ENCODE measurements around the gene SYVN1.
A peak's percentile ranks its signal among the peaks of the same experiment; 100 is the strongest.
"Not testable (repeated sequence)": the region's sequence is repeated elsewhere in the genome, so short reads cannot be mapped to it uniquely, and the experiment has no call there.

SYVN1 gene

GRCh38 chr11:65134240-65134951 is at the start of gene SYVN1:
Gene SYVN1, minus strand, starts transcription at chr11:65134519. Its CDS starts 918 bp downstream, at chr11:65133601.
- peak; percentile 87 for DNase-seq

GRCh38 chr11:65183201-65183891 is 49.0 kb upstream of the SYVN1 start:
- DNase-seq: no peak

GRCh38 chr11:65182258-65183170 is 48.2 kb upstream of the SYVN1 start:
- peak; percentile 55 for DNase-seq

- peak; percentile 31 for DNase-seq
Measured at GRCh38 chr11:65181569-65182257, 47.4 kb upstream of the SYVN1 start, which contains the start of gene CAPN1. Gene CAPN1, plus strand, starts transcription at chr11:65181928. Its CDS starts 774 bp downstream, at chr11:65182702.

GRCh38 chr11:65180877-65181568 is 46.7 kb upstream of the SYVN1 start:
- no peak for DNase-seq

- DNase-seq: not testable (repeated sequence)
Measured at GRCh38 chr11:65174571-65175010, 40.3 kb upstream of the SYVN1 start.

- no peak for DNase-seq
Measured at GRCh38 chr11:65172600-65172999, 38.3 kb upstream of the SYVN1 start.

- no peak for DNase-seq
Measured at GRCh38 chr11:65170058-65170534, 35.8 kb upstream of the SYVN1 start, which contains the start of gene SPDYC. Gene SPDYC, plus strand, starts transcription at chr11:65170233. Its CDS starts 1,125 bp downstream, at chr11:65171358.

GRCh38 chr11:65169164-65169641 is 34.9 kb upstream of the SYVN1 start:
- DNase-seq: no peak

GRCh38 chr11:65167656-65168055 is 33.3 kb upstream of the SYVN1 start:
- no peak for DNase-seq

GRCh38 chr11:65166893-65167292 is 32.6 kb upstream of the SYVN1 start:
- DNase-seq: no peak

- DNase-seq: no peak
Measured at GRCh38 chr11:65165410-65166317, 31.3 kb upstream of the SYVN1 start.

- DNase-seq: no peak
Measured at GRCh38 chr11:65163684-65164083, 29.4 kb upstream of the SYVN1 start.

GRCh38 chr11:65160643-65161042 is 26.3 kb upstream of the SYVN1 start:
- DNase-seq: no peak

GRCh38 chr11:65159012-65159411 is 24.7 kb upstream of the SYVN1 start:
- DNase-seq: no peak

- DNase-seq: no peak
Measured at GRCh38 chr11:65157336-65157735, 23.0 kb upstream of the SYVN1 start.

- DNase-seq: no peak
Measured at GRCh38 chr11:65156926-65157325, 22.6 kb upstream of the SYVN1 start.

GRCh38 chr11:65156256-65156655 is 21.9 kb upstream of the SYVN1 start:
- DNase-seq: no peak

- DNase-seq: no peak
Measured at GRCh38 chr11:65152122-65152521, 17.8 kb upstream of the SYVN1 start.

GRCh38 chr11:65151331-65151899 is 17.1 kb upstream of the SYVN1 start:
- no peak for DNase-seq

Data from NCI-H2029 (cell line).